Stimulated activated CD8-positive, alpha-beta memory T cell treated with anti-CD3 and anti-CD28 coated beads, Interleukin-15, amount 100 ng/mL, for 48 hours (primary cell): ENCODE data around the gene CENPF.
"Not testable (repeated sequence)": the region's sequence is repeated elsewhere in the genome, so short reads cannot be mapped to it uniquely, and the experiment has no call there.

Experiments
- DNase-seq, 2 donors: peaks; one replicate each; pipeline ENCODE4 v3.0.0-alpha.2; 2020; ENCODE audit warnings: low read depth in 2 of 2

Gene CENPF

GRCh38 chr1:214602764-214603657 lies at the start of gene CENPF:
CENPF (plus strand) TSS chr1:214603195; CDS start chr1:214613755, 10,560 bp downstream.
- peak; percentile 87 to 90 for DNase-seq

- DNase-seq = no peak
Observed at GRCh38 chr1:214557952-214558735, 44.9 kb upstream of the CENPF start.

GRCh38 chr1:214563881-214564280 lies 39.1 kb upstream of the CENPF start:
- no peak for DNase-seq

GRCh38 chr1:214565310-214565709 lies 37.7 kb upstream of the CENPF start:
- DNase-seq = no peak

- peak in 1 of 2 donors; percentile 21 for DNase-seq
Observed at GRCh38 chr1:214566158-214567104, 36.6 kb upstream of the CENPF start.

- DNase-seq = no peak
Observed at GRCh38 chr1:214567481-214567980, 35.5 kb upstream of the CENPF start.

- no peak for DNase-seq
Observed at GRCh38 chr1:214568328-214568727, 34.7 kb upstream of the CENPF start.

GRCh38 chr1:214569357-214570004 lies 33.5 kb upstream of the CENPF start:
- no peak for DNase-seq

- no peak for DNase-seq
Observed at GRCh38 chr1:214570442-214570841, 32.6 kb upstream of the CENPF start.

- DNase-seq = no peak
Observed at GRCh38 chr1:214571281-214571680, 31.7 kb upstream of the CENPF start.

GRCh38 chr1:214573386-214574318 lies 29.3 kb upstream of the CENPF start:
- DNase-seq = no peak

GRCh38 chr1:214574598-214575411 lies 28.2 kb upstream of the CENPF start:
- no peak for DNase-seq

GRCh38 chr1:214576120-214576519 lies 26.9 kb upstream of the CENPF start:
- not testable (repeated sequence) for DNase-seq

- DNase-seq = no peak
Observed at GRCh38 chr1:214579183-214579582, 23.8 kb upstream of the CENPF start.

- DNase-seq = no peak
Observed at GRCh38 chr1:214581785-214582184, 21.2 kb upstream of the CENPF start.

GRCh38 chr1:214582289-214582891 lies 20.6 kb upstream of the CENPF start:
- DNase-seq = no peak

- no peak for DNase-seq
Observed at GRCh38 chr1:214583113-214583512, 19.9 kb upstream of the CENPF start.

GRCh38 chr1:214583824-214584554 lies 19.0 kb upstream of the CENPF start:
- no peak for DNase-seq
